Ascending aorta (tissue), 2 donors: ENCODE results near the gene OLIG2. TPM values are rescaled to one million over a fixed set of nuclear protein-coding genes. Genes with fewer than 3 reads are reported as not detected.

Experiments
- DNase-seq, 2 donors: peaks; one replicate each; pipeline ENCODE4 v3.0.0-alpha.2; 2019; ENCODE audit warnings: low spot score in 2 of 2
- H3K27ac ChIP-seq, 2 donors: fragments of 200-600 bp; sonication (generic); one replicate each; pipeline ENCODE4 v1.5.1; 2016 to 2017; ENCODE audit warnings: mild to moderate bottlenecking in 1 of 2
- H3K27me3 ChIP-seq: fragments of 200-600 bp; sonication (generic); one replicate; pipeline ENCODE4 v1.5.1; 2017
- H3K36me3 ChIP-seq, 2 donors: fragments of 200-600 bp; sonication (generic); one replicate each; pipeline ENCODE4 v1.5.1; 2016
- H3K4me1 ChIP-seq, 2 donors: fragments of 200-600 bp; sonication (generic); one replicate each; pipeline ENCODE4 v1.5.1; 2016 to 2017; ENCODE audit warnings: mild to moderate bottlenecking in 1 of 2
- H3K4me3 ChIP-seq, 2 donors: fragments of 200-600 bp; sonication (generic); one replicate each; pipeline ENCODE4 v1.5.1; 2016 to 2017; ENCODE audit warnings: mild to moderate bottlenecking in 1 of 2
- H3K9me3 ChIP-seq, 2 donors: fragments of 200-600 bp; sonication (generic); one replicate each; pipeline ENCODE4 v1.5.1; 2016
- CTCF ChIP-seq, 3 experiments: fragments of 200-600 bp in 2 of 3; fragments of 450-650 bp in 1 of 3; sonication (generic) in 2 of 3; IDR thresholded peaks; one replicate each; pipeline ENCODE4 v1.5.1; 2016 to 2019; ENCODE audit warnings: antibody characterized with exemption in 3 of 3, mild to moderate bottlenecking in 1 of 3, moderate library complexity in 1 of 3
- intact Hi-C: fragments of 100-400 bp; cut with DNase I; formaldehyde crosslinking; loops from one replicate; pipeline ENCODE4 v1.15.1; 2023
- total RNA-seq: library from RNA; depleted of rRNA; stranded (reverse); fragments of >200 nt; gene quantifications from one replicate; pipeline ENCODE4 v1.1.0, GENCODE V29; 2016

OLIG2 gene
- total RNA-seq, 1 donor from 2014 or later: not detected

GRCh38 chr21:33031152-33031911 lies 5.6 kb downstream of the OLIG2 start:
- no peak for DNase-seq
- Histone ChIP-seq H3K9me3 (no peaks in the 10 kb centered on the region), H3K27ac (no peak overlapping the region), H3K4me1 (no peaks in the 10 kb centered on the region), H3K27me3 (peaks cover 11% of the 10 kb centered on the region), H3K36me3 (no peaks in the 10 kb centered on the region), H3K4me3 (no peak overlapping the region)
- intact Hi-C loops: no loop called here
- TF ChIP-seq CTCF (IDR thresholded peaks at IDR 0.05): no peak

- Histone ChIP-seq H3K4me1 (no peaks in the 10 kb centered on the region), H3K27me3 (peaks cover 3% of the 10 kb centered on the region), H3K4me3 (no peak overlapping the region), H3K36me3 (no peaks in the 10 kb centered on the region), H3K9me3 (no peaks in the 10 kb centered on the region), H3K27ac (no peak overlapping the region)
- intact Hi-C loops: no loop called here
- no peak for TF ChIP-seq CTCF (IDR thresholded peaks at IDR 0.05)
- DNase-seq: no peak
Observed at GRCh38 chr21:33032434-33033047, 6.8 kb downstream of the OLIG2 start.

- no peaks in the 10 kb centered on the region for H3K4me1 ChIP-seq
- no peaks in the 10 kb centered on the region for H3K36me3 ChIP-seq
- no peak overlapping the region for H3K27ac ChIP-seq
- no peak for TF ChIP-seq CTCF (IDR thresholded peaks at IDR 0.05)
- intact Hi-C loops: no loop called here
- no peaks in the 10 kb centered on the region for H3K9me3 ChIP-seq
- H3K4me3 ChIP-seq: no peak overlapping the region
- no peaks in the 10 kb centered on the region for H3K27me3 ChIP-seq
- DNase-seq: no peak
Observed at GRCh38 chr21:33033094-33033951, 7.6 kb downstream of the OLIG2 start.

GRCh38 chr21:33033961-33034413 lies 8.3 kb downstream of the OLIG2 start:
- intact Hi-C loops: no loop called here
- no peaks in the 10 kb centered on the region for H3K27me3 ChIP-seq

More at GRCh38 chr21:33033961-33034413, 8.3 kb downstream of the OLIG2 start:
- DNase-seq: no peak
- no peak for TF ChIP-seq CTCF (IDR thresholded peaks at IDR 0.05)
- Histone ChIP-seq H3K36me3 (no peaks in the 10 kb centered on the region), H3K4me1 (no peaks in the 10 kb centered on the region), H3K4me3 (no peak overlapping the region), H3K27ac (no peak overlapping the region), H3K9me3 (no peaks in the 10 kb centered on the region)
